ENCODE results near the gene PRKD3. TPM values are rescaled to one million over a fixed set of nuclear protein-coding genes. Genes with fewer than 3 reads are reported as not detected.

PRKD3 gene
- total RNA-seq, 4 donors from 2014 or later, result 29.3 to 40.3 (median 38.3) TPM

GRCh38 chr2:37366773-37367172 is 42.1 kb upstream of the PRKD3 start:
- no peaks in the 10 kb centered on the region for H3K9me3 ChIP-seq
- no peak overlapping the region for H3K27ac ChIP-seq
- TF ChIP-seq CTCF (IDR thresholded peaks at IDR 0.05) (no peak), EP300 (IDR thresholded peaks at IDR 0.05) (no peak), POLR2A (IDR thresholded peaks at IDR 0.05) (no peak), POLR2AphosphoS5 (IDR thresholded peaks at IDR 0.05) (no peak)
- no peaks in the 10 kb centered on the region for H3K36me3 ChIP-seq
- WGBS, 2 donors (ENCODE audit: low coverage in 1 of 2), result 67% methylated on average over 2 of the region's 4 CpGs; no CpG with 5 or more reads in 1 of the 2 donors
- no peak overlapping the region for H3K4me3 ChIP-seq
- no peak for ATAC-seq
- no peaks in the 10 kb centered on the region for H3K4me1 ChIP-seq
- H3K27me3 ChIP-seq, result no peaks in the 10 kb centered on the region

GRCh38 chr2:37365669-37366068 is 41.0 kb upstream of the PRKD3 start:
- H3K4me1 ChIP-seq, result no peaks in the 10 kb centered on the region
- no peak overlapping the region for H3K4me3 ChIP-seq
- no peaks in the 10 kb centered on the region for H3K9me3 ChIP-seq
- WGBS, 2 donors (ENCODE audit: low coverage in 1 of 2), result 80 to 96% methylated on average over 1 to 2 of the region's 2 CpGs
- no peaks in the 10 kb centered on the region for H3K27me3 ChIP-seq
- ATAC-seq, result no peak
- H3K36me3 ChIP-seq, result no peaks in the 10 kb centered on the region
- no peak overlapping the region for H3K27ac ChIP-seq
- TF ChIP-seq POLR2A (IDR thresholded peaks at IDR 0.05) (no peak), CTCF (IDR thresholded peaks at IDR 0.05) (no peak), EP300 (IDR thresholded peaks at IDR 0.05) (no peak), POLR2AphosphoS5 (IDR thresholded peaks at IDR 0.05) (no peak)

GRCh38 chr2:37364351-37364750 is 39.7 kb upstream of the PRKD3 start:
- TF ChIP-seq EP300 (IDR thresholded peaks at IDR 0.05) (no peak), POLR2A (IDR thresholded peaks at IDR 0.05) (no peak), CTCF (IDR thresholded peaks at IDR 0.05) (no peak), POLR2AphosphoS5 (IDR thresholded peaks at IDR 0.05) (no peak)
- H3K27ac ChIP-seq, result no peak overlapping the region
- H3K36me3 ChIP-seq, result no peaks in the 10 kb centered on the region
- H3K4me1 ChIP-seq, result no peaks in the 10 kb centered on the region
- WGBS, 2 donors (ENCODE audit: low coverage in 1 of 2), result 96 to 98% methylated on average over 6 of the region's 6 CpGs
- ATAC-seq, result no peak
- H3K4me3 ChIP-seq, result no peak overlapping the region
- H3K27me3 ChIP-seq, result no peaks in the 10 kb centered on the region
- no peaks in the 10 kb centered on the region for H3K9me3 ChIP-seq

GRCh38 chr2:37361994-37362698 is 37.5 kb upstream of the PRKD3 start:
- WGBS, 2 donors (ENCODE audit: low coverage in 1 of 2), result 90 to 94% methylated on average over 7 to 9 of the region's 9 CpGs

More at GRCh38 chr2:37361994-37362698, 37.5 kb upstream of the PRKD3 start:
- Histone ChIP-seq H3K4me3 (no peak overlapping the region), H3K27me3 (no peaks in the 10 kb centered on the region), H3K4me1 (no peaks in the 10 kb centered on the region), H3K27ac (no peak overlapping the region), H3K9me3 (no peaks in the 10 kb centered on the region), H3K36me3 (no peaks in the 10 kb centered on the region)
- no peak for ATAC-seq
- TF ChIP-seq POLR2A (IDR thresholded peaks at IDR 0.05) (no peak), POLR2AphosphoS5 (IDR thresholded peaks at IDR 0.05) (no peak), EP300 (IDR thresholded peaks at IDR 0.05) (no peak), CTCF (IDR thresholded peaks at IDR 0.05) (no peak)

All from gastroesophageal sphincter (tissue), 4 donors.